ENCODE results near the gene COMMD1. TPM values are rescaled to one million over a fixed set of nuclear protein-coding genes. Genes with fewer than 3 reads are reported as not detected.

The COMMD1 gene
- total RNA-seq, 4 donors from 2014 or later = 76.0 to 132 (median 100) TPM

- no peaks in the 10 kb centered on the region for H3K4me1 ChIP-seq
- no peaks in the 10 kb centered on the region for H3K9me3 ChIP-seq
- no peaks in the 10 kb centered on the region for H3K27me3 ChIP-seq
- WGBS, 2 donors = 96 to 97% methylated on average over 7 of the region's 7 CpGs
- no peak overlapping the region for H3K4me3 ChIP-seq (replicated peaks in 1 of 3)
- no peak for DNase-seq
- no peak for TF ChIP-seq CTCF (IDR thresholded peaks at IDR 0.05)
- TF ChIP-seq POLR2A (IDR thresholded peaks at IDR 0.05) = no peak
- intact Hi-C loops (cut with DNase I) = no loop called here
- H3K36me3 ChIP-seq = no peaks in the 10 kb centered on the region
- no peak overlapping the region for H3K27ac ChIP-seq
Measured at GRCh38 chr2:62071760-62072680, 166.5 kb downstream of the COMMD1 start.

GRCh38 chr2:62074233-62074632, 168.8 kb downstream of the COMMD1 start:
- intact Hi-C loops (cut with DNase I) = no loop called here

GRCh38 chr2:62076980-62077638, 171.6 kb downstream of the COMMD1 start:
- H3K4me1 ChIP-seq = no peaks in the 10 kb centered on the region
- H3K27ac ChIP-seq = no peak overlapping the region
- H3K4me3 ChIP-seq (replicated peaks in 1 of 3) = no peak overlapping the region
- no peak for DNase-seq
- no peaks in the 10 kb centered on the region for H3K27me3 ChIP-seq
- WGBS, 2 donors = 73 to 78% methylated on average over 6 of the region's 6 CpGs
- no peak for TF ChIP-seq CTCF (IDR thresholded peaks at IDR 0.05)
- no peak for TF ChIP-seq POLR2A (IDR thresholded peaks at IDR 0.05)
- H3K9me3 ChIP-seq = no peaks in the 10 kb centered on the region
- intact Hi-C loops (cut with DNase I) = no loop called here
- no peaks in the 10 kb centered on the region for H3K36me3 ChIP-seq

More at GRCh38 chr2:62074233-62074632, 168.8 kb downstream of the COMMD1 start:
- Histone ChIP-seq H3K27ac (no peak overlapping the region), H3K27me3 (no peaks in the 10 kb centered on the region), H3K4me1 (no peaks in the 10 kb centered on the region), H3K9me3 (no peaks in the 10 kb centered on the region), H3K36me3 (no peaks in the 10 kb centered on the region), H3K4me3 (replicated peaks in 1 of 3) (no peak overlapping the region)
- no peak for DNase-seq
- TF ChIP-seq POLR2A (IDR thresholded peaks at IDR 0.05) = no peak
- TF ChIP-seq CTCF (IDR thresholded peaks at IDR 0.05) = no peak
- WGBS, 2 donors = 68 to 78% methylated on average over 2 of the region's 2 CpGs

- no peak for DNase-seq
- intact Hi-C loops (cut with DNase I) = no loop called here
Measured at GRCh38 chr2:62084801-62085200, 179.3 kb downstream of the COMMD1 start.

More at GRCh38 chr2:62084801-62085200, 179.3 kb downstream of the COMMD1 start:
- no peak overlapping the region for H3K27ac ChIP-seq
- H3K4me1 ChIP-seq = peaks cover 0 to 5% of the 10 kb centered on the region in 2 donors
- H3K36me3 ChIP-seq = no peaks in the 10 kb centered on the region
- no peak for TF ChIP-seq POLR2A (IDR thresholded peaks at IDR 0.05)
- no peak for TF ChIP-seq CTCF (IDR thresholded peaks at IDR 0.05)
- no peak overlapping the region for H3K4me3 ChIP-seq (replicated peaks in 1 of 3)
- H3K27me3 ChIP-seq = no peaks in the 10 kb centered on the region
- no peaks in the 10 kb centered on the region for H3K9me3 ChIP-seq
- 80 to 88% methylated on average over 1 of the region's 1 CpG for WGBS, 2 donors

Measured in thyroid gland (tissue), 4 donors.